GM18505 (cell line): ENCODE data around the gene APOBEC3G.
"Not testable (repeated sequence)": the region's sequence is repeated elsewhere in the genome, so short reads cannot be mapped to it uniquely, and the experiment has no call there.

Experiments
- ATAC-seq: cut with Tn5 transposase; IDR thresholded peaks from one replicate; pipeline ENCODE4 v1.9.1; 2021; ENCODE audit not compliant: unreplicated experiment
- POLR2A ChIP-seq: IDR thresholded peaks from 4 replicates; pipeline ENCODE4 v1.6.1; 2011; ENCODE audit warnings: borderline replicate concordance; ENCODE audit not compliant: insufficient read depth, insufficient read length; ENCODE audit errors: extremely low read depth

APOBEC3G gene

DNA sequence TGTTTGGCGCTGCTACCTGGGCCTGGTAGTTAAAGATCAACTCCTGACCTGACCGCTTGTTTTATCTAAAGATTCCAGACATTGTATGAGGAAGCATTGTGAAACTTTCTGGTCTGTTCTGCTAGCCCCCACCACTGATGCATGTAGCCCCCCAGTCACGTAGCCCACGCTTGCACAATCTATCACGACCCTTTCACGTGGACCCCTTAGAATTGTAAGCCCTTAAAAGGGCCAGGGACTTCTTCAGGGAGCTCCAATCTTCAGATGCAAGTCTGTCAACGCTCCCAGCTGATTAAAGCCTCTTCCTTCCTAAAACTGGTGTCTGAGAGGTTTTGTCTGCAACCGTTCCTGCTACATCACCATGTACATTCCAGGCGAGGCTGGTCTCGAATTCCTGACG is 21.4 kb upstream of the APOBEC3G start:
- no peak for TF ChIP-seq POLR2A
- no peak for ATAC-seq

DNA sequence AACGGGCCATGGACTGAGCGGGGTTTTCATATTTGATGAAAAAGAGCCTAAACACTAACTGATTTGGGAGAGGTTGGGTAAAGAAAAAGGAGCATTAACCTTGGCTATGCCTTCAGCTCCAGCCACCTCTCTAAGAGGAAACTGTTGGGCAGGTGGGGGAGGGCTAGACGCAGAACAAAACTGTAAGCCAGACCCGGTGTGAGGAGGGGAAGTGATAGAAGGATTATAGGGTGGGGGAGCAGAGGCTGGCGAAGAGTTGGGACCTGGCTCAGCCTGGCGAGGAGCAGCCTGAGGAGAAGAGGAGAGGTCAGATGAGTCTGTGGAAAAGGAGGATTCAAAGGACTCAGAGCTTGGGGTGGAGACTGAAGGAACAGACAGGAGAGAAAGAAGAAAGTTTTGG is 15.8 kb upstream of the APOBEC3G start:
- not testable (repeated sequence) for ATAC-seq

DNA sequence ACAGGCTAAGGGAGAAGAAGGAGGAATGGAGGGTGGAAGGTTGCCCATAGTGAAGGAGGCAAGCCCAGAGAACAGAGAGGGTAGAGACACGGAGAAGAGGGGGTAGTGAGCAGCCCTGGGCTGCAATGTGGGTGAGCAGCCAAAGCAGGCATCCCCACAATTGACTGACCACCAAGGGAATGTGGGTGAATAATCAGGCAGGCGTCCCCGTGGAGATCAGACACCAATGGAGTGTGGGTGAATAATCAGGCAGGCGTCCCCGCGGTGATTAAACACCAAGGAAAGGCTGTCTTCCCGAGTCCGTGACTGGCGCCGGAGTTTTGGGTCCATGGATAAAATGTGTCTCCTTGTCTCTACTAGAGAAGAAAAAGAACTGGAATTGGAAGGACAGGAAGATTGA is 15.1 kb upstream of the APOBEC3G start:
- ATAC-seq = not testable (repeated sequence)

DNA sequence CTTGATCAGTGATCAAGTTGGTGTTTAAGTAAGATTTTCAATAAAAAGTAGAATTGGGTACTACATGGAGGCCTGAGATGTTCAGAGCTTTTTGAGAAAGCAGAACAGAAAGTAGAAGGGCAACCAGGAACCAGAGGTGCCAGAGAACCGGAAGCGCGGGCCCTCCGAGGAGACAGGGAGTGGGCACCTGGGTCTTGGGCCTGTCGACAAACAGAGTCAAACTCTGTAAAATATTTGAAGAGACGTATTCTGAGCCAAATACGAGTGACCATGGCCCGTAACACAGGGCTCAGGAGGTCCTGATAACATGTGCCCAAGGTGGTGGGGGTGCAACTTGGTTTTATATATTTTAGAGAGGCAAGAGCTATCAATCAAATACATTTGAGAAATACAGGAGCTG is 13.2 kb upstream of the APOBEC3G start:
- not testable (repeated sequence) for ATAC-seq

DNA sequence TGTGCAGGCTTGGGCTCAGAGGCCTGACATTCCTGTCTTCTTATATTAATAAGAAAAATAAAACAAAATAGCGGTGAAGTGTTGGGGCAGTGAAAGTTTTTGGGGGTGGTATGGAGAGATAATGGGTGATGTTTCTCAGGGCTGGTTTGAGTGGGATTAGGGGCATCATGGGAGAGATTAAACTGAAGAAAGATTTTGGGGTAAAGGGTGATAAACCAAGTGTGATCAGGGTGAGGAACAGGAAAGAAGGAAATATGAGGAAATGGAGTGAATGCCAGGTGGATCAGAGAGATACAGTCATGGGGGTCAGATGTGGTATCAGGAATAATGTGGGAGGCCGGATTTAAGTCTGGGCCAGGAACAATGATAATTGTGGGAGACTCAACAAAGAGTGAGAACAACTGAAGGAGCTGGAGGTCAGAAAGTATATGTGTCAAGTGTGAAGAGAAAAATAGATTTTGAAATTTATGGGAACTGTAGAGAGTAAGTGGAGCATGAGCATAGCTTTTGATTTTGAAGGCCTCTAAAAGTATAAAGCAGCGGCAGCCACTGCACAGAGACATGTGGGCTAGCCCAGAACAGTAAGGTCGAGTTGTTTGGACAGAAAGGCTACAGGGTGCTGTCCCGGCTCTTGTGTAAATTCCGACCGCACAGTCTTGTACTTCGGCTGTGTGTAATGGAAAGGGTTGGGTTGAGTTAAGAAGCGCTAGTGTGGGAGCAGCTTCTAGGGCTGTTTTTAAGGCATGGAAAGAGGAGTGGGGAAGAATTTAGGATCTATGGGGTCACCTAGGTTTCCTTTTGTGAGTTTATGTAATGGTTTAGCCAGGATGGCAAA is 10.4 kb upstream of the APOBEC3G start:
- not testable (repeated sequence) for ATAC-seq

DNA sequence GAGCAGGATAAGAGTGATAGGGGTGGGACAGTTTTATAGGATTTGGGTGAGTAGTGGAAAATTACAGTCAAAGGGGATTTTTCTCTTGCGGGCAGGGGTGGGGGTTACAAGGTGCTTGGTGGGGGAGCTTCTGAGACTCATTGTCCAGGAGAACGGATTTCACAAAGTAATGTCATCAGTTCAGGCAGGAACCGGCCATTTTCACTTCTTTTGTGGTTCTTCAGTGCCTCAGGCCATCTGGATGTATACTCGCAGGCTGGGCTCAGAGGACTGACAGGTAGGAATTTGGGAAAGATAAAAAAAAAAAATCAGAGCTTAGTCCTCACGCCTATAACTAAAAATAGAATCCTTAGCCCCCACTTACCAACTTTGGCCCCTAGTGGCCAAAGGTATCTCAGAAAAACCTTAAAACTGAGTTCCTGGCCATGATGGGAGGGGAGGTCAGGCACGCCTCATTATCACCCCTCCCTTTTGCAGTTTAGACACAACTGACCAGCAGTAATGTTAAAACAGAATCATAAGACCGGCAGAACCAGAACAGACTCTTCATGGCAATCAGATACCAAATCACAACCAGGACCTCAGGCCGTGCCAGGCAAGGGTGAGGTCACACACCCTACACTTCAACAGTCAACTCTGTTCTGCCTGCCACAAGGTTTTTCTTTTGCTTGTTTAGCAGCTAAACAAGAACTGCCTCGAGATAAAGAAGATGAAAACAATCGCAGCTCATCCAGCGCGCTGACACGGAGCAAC is 8.9 kb upstream of the APOBEC3G start:
- no peak for ATAC-seq
- TF ChIP-seq POLR2A = no peak

More for the DNA sequence above, 10.4 kb upstream of the APOBEC3G start:
- peak; percentile 57 for TF ChIP-seq POLR2A

DNA sequence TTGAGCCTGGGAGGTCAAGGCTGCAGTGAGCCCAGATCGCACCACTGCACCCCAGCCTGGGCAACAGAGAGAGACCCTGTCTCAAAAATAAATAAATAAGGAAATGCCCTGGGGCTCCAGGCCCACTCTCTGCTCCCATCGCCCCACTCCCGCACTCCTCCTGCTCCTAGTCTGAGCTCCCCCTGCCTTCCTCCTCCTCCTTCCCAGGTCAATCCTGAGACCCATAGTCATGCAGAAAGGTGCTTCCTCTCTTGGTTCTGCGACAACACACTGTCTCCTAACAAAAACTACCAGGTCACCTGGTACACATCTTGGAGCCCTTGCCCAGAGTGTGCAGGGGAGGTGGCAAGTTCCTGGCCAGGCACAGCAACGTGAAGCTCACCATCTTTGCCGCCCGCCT is 6.9 kb upstream of the APOBEC3G start:
- ATAC-seq = no peak

DNA sequence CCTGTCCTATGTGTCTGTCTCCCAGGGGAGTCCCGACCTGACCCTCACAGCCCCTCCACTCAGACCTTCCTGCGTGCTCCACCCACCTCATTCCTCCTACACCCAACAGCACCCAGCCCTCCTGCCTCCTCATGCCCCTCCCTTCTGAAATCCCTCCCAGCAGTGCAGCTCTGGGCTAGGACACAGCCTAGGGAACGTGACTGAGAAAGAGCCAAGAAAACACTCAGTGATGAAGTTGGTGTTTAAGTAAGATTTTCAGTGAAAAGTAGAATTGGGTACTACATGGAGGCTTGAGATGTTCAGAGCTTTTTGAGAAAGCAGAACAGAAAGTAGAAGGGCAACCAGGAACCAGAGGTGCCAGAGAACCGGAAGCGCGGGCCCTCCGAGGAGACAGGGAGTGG is 4.5 kb upstream of the APOBEC3G start:
- not testable (repeated sequence) for ATAC-seq
- peak; percentile 19 for TF ChIP-seq POLR2A

More for the DNA sequence above, 6.9 kb upstream of the APOBEC3G start:
- no peak for TF ChIP-seq POLR2A

DNA sequence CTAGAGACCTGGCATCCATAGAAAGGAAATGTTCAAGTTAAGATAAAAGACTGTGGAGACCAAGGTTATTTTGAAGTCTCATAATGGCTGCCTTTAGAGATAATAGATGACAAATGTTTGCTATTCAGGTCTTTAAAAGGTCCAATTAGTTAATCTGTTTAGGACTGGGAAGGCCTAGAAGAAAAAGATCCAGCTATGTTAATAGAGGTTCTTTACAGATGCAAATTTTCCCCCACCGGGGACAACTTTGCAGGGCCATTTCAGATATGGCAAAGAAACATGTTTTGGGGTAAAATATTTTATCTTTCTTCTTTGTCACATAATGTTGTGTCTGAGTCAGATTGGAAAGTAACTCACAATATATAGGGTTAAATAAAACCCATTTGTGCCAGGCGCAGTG is 3.1 kb upstream of the APOBEC3G start:
- no peak for TF ChIP-seq POLR2A
- ATAC-seq = no peak

DNA sequence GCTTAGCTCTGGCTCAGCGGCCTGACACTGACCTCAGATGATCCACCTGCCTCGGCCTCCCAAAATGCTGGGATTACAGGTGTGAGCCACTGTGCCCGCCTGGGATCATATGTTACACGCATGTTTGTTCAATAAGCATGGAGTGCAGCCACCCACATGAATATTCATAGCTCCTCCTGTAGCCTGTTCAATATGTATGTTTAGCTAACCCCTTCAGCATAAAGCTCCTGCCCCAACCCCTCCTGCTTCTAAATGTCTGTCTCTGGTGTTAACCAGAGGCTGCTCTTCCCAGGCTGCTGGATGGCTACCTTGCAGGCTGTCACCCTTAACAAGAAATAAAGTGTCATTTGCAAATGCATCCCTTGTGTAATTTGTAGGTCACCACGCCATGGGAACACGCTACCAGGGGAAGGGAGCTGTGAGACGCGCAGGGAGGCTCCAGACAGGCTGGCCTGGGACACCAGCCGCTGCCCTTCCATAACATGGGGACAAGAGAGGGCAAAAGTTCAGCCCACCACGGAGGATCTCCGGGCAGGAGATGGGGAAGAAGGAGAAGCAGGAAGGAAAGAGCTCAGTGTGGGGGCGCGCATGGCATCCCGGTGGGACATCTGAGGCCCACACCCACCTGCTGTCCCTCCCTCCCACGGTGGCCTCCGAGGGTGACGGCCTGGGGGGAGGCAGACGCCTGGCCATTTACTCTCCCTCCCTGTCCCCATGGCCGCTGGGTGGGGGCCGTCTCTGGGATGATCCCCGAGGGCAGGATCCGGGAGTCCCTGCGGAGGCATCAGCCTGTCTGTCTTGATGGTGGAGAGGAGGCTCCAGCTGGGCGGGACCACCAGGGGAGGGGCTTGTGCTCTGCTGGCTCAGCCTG is 685 bp upstream of the APOBEC3G start:
- ATAC-seq = not testable (repeated sequence)

DNA sequence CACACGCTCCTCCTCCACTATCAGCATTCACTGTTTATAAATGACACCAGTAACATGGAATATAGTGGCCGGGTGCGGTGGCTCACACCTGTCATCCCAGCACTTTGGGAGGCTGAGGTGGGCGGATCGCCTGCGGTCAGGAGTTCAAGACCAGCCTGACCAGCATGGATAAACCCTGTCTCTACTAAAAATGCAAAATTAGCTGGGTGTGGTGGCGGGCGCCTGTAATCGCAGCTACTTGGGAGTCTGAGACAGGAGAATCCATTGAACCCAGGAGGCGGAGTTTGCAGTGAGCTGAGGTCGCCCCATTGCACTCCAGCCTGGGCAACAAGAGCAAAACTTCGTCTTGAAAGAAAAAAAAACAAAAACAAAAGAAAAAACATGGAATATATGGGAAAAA is 837 bp downstream of the APOBEC3G start:
- ATAC-seq = not testable (repeated sequence)

DNA sequence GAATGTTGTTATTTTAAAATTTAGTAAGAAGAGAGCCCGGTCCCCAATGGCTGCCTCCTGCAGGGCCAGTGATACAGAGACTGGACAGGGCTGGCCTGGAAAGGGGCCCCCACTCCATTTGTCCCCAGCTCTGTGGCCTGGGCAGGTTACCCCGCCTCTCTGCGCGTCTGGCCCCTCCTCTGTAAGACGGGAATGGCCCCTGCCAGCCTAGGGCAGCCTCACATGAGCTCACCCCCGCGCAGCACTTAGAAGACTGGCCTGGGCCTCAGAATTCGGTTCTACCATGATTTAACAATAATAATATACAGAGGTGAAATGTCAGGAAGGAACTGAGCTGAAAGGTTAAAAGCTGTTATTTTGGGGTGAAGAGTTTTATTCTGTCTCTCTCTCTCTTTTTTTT is 1.3 kb downstream of the APOBEC3G start:
- no peak for ATAC-seq
- TF ChIP-seq POLR2A = no peak

DNA sequence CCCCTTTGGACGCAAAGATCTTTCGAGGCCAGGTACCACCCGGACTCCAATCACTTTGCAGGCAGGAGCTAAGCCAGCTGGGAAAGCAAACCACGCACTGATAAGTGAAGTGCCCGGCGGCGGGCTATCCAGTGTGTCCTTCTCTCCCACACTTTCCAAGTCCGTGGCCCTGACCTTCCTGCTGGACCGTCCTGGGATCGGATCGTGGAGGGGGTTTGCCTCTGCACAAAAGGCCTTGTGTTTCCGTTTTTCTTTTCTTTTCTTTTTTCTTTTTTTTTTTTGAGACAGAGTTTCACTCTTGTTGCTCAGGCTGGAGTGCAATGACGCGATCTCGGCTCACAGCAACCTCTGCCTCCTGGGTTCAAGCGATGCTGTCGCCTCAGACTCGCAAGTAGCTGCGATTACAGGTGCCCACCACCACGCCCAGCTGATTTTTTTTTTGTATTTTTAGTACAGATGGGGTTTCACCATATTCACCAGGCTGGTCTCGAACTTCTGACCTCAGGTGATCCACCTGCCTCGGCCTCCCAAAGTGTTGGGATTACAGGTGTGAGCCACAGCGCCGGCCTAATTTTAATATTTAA is 2.1 kb downstream of the APOBEC3G start:
- ATAC-seq = not testable (repeated sequence)
